DLD1 (cell line): ENCODE measurements around the gene SLC19A2.

Experiments used
- in situ Hi-C: cut with HindIII; loops from 2 replicates; pipeline ENCODE4 v1.10.0; 2017; ENCODE audit warnings: low sequenced_read_pairs

SLC19A2 gene

GRCh38 chr1:169478094-169478672, 7.6 kb downstream of the SLC19A2 start:
- in situ Hi-C loops, result no loop called here

- in situ Hi-C loops, result no loop called here
These were observed 9.8 kb downstream of the SLC19A2 start for GRCh38 chr1:169475806-169476387.

GRCh38 chr1:169474302-169474995, 11.3 kb downstream of the SLC19A2 start:
- in situ Hi-C loops, result no loop called here

GRCh38 chr1:169473347-169473746, 12.4 kb downstream of the SLC19A2 start:
- in situ Hi-C loops, result no loop called here

- in situ Hi-C loops, result no loop called here
These were observed 13.0 kb downstream of the SLC19A2 start for GRCh38 chr1:169472738-169473137.

- in situ Hi-C loops, result loop anchor here (5.0 kb wide), 1 partner anchor 83 kb away; no protein-coding TSS in a partner anchor
These were observed 16.8 kb downstream of the SLC19A2 start for GRCh38 chr1:169468982-169469381.

GRCh38 chr1:169466259-169467230, 19.2 kb downstream of the SLC19A2 start:
- in situ Hi-C loops, result loop anchor here (5.0 kb wide), 1 partner anchor 86 kb away; no protein-coding TSS in a partner anchor

GRCh38 chr1:169465281-169465680, 20.5 kb downstream of the SLC19A2 start:
- in situ Hi-C loops, result loop anchor here (5.0 kb wide), 1 partner anchor 87 kb away; no protein-coding TSS in a partner anchor

- in situ Hi-C loops, result no loop called here
These were observed 23.4 kb downstream of the SLC19A2 start for GRCh38 chr1:169462385-169462784.

GRCh38 chr1:169461390-169462000, 24.2 kb downstream of the SLC19A2 start:
- in situ Hi-C loops, result no loop called here

GRCh38 chr1:169460191-169460833, 25.4 kb downstream of the SLC19A2 start:
- in situ Hi-C loops, result no loop called here

- in situ Hi-C loops, result no loop called here
These were observed 28.3 kb downstream of the SLC19A2 start for GRCh38 chr1:169457443-169457842.

GRCh38 chr1:169456029-169456428, 29.7 kb downstream of the SLC19A2 start:
- in situ Hi-C loops, result no loop called here

GRCh38 chr1:169452921-169453320, 32.8 kb downstream of the SLC19A2 start:
- in situ Hi-C loops, result no loop called here

GRCh38 chr1:169451218-169451824, 34.4 kb downstream of the SLC19A2 start:
- in situ Hi-C loops, result no loop called here

GRCh38 chr1:169443923-169444322, 41.8 kb downstream of the SLC19A2 start:
- in situ Hi-C loops, result no loop called here

GRCh38 chr1:169427081-169427641, 58.6 kb downstream of the SLC19A2 start, which contains the start of gene CCDC181:
Gene CCDC181 (minus strand): TSS chr1:169427474. CDS start chr1:169424927, 2,547 bp downstream.
- in situ Hi-C loops, result no loop called here

GRCh38 chr1:169426174-169426705, 59.5 kb downstream of the SLC19A2 start:
- in situ Hi-C loops, result no loop called here

- in situ Hi-C loops, result no loop called here
These were observed 64.4 kb downstream of the SLC19A2 start for GRCh38 chr1:169421309-169421708.
